NCI-H69 (cell line): ENCODE results near the gene NIBAN1.

Experiments used
- DNase-seq: peaks from one replicate; lab custom pipeline; 2025; lab: John Stamatoyannopoulos, UW

Gene NIBAN1

DNA sequence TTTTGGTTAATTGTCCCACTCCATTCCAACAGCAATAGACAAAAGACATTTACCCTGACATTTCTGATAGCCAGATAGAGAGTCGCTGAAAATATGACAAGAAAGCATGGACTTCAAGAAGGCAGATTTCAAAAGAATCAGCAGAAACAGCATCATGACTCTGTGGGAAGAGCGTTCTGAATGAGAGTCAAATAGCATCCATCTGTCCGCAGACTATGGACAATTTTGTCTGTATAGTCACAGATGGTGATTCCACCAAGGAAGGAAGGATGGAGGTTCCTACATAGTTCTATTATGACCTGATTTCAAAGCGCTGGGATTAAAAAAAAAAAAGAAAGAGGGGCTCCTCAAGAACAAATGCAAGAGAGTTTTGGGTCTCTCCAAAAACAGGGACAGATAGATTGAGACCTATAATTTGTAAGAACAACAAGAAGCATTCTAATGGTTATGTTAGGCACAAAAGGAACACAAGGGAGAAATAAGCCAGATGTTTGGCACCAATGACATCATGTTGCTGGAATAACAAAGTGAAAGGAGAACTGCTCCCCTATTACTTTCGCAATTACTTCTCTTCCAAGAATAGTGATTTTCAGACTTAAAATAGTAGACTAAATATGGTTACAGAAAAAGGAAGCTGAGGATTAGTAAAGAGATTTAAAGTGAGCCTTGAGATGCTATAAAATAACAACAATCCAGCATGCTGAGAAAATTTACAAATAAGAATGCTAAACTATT is 28.5 kb downstream of the NIBAN1 start:
- no peak for DNase-seq

DNA sequence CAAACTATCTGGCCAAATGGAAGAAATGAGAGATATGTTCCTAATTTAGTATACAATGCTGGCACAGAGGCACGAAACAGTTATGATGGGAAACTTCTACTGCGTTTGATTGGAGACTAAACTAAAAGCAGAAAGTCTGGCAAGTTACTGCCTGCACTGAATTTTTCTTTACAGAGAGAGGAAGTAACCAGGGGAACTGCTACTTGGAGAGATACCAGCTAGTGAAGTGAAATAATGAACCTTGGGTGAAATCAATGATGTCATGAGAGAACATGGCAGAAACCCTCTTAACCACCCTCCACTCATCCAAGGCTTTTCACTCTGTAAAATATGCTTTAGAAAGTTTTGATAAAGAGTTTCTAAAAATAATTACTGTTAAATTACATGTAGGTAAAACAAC is 29.3 kb downstream of the NIBAN1 start:
- no peak for DNase-seq

DNA sequence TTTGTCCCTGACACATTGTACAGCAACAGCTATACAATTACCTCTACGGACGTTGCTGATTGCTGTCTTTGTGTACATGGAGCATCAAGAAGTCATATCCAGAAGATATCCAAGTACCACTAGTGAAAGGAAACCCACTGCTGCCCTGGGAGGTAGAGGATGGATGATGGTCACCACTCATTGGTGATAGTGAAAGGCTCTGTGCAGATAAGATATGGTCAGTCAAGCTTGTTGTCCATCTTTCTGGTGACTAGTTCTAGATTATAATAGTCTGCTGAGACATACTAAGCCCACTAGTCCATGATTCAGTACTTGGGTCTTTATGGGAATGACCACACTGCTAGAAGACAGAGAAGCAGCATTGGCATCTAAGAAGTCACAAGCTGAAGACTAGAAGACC is 30.3 kb downstream of the NIBAN1 start:
- no peak for DNase-seq

DNA sequence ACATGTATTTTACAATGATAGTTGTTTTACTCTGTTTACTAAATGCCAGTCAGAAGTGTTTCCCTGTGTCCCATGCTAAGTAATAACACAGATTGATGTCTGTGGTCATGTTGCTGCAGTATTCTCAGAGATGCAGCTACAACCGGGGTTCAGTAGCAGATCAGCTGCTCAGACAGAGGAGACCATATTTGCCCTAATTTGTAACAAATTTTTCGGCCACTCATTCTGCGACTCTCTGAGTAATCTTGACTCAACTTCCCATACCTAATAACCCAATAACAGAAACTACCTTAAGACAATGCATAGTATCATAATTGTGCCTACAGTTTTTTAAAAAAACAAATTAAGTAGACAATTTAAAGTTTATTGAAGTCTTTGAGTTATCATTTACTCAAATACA is 32.6 kb downstream of the NIBAN1 start:
- DNase-seq, result no peak

DNA sequence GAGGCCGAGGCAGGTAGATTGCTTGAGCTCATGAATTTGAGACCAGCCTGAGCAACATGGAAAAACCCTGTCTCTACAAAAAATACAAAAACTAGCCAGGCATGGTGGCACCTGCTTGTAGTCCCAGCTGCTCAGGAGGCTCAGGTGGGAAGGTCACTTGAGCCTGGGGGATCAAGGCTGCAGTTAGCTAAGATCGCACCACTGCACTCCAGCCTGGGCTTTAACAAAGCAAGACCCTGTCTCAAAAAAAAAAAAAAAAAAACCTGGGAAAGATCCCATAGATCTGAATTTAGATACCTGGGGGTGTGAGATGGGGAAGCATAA is 32.9 kb downstream of the NIBAN1 start:
- DNase-seq, result no peak

DNA sequence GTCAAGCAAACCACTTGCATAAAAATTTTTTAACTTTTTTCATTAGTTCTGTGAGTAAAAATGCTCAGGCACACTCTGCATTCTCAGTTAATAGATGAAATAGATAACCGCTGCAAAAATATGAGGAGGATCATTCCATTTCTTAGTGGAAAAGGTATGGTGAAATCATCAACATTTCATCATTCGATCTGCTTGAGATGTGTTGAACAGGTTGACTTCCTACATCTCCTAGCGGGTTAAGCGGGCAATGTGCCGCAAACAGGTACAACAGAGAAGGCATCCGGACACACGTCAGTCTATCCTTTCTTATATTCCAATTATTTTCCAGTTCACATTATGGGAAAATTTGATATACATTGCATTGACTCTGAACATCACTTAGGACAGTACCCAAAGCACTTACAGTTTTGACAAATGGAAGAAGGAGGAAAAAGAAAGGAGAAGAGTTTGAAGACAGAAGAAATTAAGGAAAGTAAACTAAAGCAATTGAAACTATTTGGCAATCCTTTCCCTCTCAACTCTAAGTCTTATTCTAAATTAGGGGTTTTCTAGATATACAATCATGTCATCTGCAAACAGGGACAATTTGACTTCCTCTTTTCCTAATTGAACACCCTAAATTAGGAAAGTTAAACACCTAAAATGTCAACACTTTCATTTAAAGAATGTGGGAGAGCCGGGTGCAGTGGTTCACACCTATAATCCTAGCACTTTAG is 33.5 kb downstream of the NIBAN1 start:
- no peak for DNase-seq

DNA sequence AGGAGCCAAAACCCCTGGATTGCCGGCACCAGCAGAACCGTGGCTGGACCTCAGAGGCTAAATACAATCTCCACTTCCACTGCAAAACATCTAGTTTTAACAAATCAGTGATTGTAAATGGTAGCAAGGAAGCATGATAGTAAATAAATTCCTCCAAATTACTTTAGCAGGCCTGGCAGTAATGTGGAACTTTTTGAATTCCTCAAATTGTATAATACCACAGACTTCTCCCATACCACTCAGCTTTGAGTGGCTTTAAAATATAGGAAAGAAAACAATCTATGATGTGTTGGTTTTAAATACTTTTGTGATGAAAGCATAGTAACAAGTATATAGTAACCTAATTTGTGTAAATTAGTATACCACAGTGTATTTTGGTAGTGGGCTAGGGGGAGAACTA is 34.1 kb downstream of the NIBAN1 start:
- no peak for DNase-seq

DNA sequence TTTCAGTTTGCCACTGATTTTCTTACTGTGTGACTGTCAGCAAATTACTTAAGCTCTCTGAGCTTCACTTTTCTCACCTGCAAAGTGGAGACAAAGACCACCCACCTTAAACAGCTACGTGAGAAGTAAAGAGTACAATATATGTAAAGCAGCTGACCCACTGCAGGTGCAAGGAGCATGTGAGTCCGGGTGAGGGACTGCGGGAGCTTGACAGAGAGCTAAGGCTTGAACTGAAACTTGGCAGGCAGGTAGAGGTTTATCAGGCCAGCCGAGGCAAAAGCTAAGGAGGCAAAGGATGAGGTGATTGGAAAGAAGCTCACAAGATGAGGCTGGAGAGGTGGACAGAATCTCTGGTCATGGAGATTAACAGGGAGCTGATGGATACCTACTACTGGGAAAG is 36.6 kb downstream of the NIBAN1 start:
- no peak for DNase-seq

DNA sequence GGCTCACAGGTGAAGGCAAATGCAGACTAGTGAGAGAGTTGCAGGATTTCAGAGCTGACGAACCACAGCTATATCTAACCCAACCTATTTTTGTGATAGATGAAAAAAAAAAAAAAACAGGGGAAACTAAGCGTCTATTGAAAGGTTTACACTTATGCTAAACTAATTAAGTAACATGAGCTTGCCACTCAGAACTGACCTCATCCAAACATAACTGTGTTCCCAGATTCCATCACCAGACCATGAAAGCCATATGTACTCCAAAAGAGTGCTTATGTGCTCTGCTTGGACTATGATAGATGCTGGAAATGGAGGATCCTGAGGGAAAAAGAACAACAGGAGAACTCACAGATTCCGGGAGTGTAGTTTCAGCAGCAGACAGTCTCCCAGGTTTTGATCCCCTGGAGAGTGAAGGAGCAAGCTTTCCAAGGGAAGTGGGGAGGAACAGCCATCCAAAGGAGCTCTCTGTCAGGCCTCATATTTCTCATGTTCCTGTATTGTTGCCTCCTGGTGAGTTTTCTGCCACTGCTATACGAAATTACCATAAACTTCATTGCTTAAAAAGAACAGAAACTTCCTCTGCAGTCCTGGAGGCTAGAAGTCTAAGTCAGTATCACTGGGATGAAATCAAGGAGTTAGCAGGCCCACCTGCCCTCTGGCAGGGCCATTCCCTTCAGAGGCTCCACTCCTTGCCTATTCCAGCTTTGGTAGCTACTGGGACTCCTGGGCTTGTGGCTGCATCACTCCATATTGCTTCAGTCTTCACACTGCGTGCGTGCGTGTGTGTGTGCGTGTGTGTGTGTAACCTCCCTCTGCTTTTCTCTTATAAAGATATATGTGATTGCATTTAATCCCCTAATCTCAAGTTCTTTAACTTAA is 38.1 kb downstream of the NIBAN1 start:
- no peak for DNase-seq

DNA sequence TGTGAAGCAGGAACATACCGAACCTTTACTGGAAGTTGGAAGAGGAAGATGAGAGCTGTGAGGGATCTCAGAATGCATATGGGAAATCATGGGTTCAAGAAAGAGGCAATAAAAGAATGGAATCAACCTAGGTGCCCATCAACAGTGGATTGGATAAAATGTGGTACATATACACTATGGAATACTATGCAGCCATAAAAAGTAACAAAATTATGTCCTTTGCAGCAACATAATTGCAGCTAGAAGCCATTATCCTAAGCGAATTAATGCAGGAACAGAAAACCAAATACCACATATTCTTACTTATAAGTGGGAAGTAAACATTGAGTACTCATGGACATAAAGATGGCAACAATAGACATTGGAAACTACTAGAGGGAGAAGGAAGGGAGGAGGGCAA is 40.4 kb downstream of the NIBAN1 start:
- no peak for DNase-seq

DNA sequence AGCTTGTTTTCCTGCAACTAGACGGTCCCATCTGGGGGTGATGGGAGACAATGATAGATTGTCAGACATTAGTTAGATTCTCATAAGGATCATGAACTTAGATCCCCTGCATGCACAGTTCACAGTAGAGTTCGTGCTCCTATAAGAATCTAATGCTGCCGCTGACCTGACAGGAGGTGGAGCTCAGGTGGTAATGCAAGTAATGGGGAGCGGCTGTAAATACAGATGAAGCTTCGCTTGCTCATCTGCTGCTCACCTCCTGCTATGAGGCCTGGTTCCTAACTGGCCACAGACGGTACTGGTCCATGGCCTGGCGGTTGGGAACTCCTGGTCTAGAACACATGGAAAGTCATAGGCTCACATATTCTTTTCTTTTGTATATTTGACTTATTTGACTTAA is 42.0 kb downstream of the NIBAN1 start:
- DNase-seq, result no peak

DNA sequence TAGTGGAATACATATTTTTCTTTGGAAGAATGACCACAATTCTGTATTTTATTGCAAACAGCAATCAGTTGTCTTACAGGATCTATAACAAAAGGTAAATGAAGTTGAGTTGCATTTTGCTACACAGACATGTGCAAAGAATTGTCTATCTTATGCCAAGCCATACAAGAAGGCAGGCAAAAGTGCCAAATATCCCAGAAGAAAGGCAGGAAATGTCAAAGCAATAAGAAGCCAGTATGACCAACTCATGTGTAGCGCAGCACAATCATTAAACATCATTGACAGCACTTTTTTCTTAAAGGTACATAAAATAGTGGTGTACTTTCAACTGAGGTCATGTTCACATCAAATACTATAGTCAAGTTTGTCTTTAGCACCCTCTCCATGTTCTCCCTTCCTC is 42.7 kb downstream of the NIBAN1 start:
- DNase-seq, result no peak

DNA sequence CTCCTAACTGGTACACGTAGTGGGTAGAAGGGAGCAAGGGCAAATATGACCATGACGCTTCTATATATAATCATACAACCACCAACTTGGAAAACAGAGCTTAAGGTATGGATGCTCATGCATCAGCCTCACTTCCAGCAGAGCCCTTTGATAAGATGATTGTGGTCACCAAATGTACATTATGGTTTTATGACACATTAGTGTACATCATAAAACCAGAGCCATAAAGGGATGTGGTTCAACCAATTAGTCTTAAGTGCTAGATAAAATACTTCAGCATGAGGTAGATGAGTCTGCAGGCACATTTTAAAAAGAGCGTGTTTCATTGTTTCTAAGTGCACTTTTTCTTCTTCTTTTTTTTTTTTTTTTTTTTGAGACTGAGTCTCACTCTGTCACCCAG is 43.7 kb downstream of the NIBAN1 start:
- peak; percentile 23 for DNase-seq

DNA sequence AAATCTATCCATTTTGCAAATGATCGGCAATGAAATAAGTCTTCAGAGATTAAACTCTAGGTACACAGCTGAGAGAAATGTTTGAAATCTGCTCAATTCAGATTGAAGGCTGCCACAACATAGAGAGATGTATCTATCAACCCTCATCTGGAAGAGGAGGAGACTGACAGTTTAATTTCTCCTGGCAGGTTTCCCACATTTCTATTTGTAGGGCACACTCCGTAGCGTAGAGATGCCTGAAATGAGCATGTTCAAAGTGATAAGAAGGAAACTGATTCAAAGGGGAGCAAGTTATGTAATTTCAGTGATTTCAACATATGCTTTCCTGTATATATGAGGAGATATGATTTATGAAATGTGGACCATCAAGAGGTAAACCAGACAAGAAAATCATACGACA is 44.1 kb downstream of the NIBAN1 start:
- DNase-seq, result peak; percentile 53

DNA sequence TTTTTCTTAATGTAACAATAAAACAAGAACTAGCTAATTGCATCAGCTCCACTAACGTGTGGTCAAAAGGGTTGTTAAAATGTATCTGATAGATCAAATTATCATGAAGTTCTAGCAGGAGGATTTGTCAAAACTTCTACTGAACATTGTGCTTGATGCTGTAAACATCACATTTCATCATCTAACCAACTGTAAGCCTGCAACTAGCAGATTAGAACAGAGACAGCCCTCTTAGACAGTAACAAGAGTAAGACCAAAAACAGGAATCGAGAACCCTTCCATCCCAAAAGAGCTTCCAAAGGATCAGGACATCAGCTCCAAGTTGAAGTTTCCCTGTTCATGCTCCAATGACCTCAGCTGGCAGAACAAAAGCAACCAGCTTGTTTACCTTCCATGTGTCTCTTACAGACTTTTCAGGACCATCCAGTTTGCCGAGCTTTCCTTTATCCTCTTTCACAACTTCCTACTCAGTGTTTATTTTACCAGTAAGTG is 44.6 kb downstream of the NIBAN1 start:
- DNase-seq, result peak; percentile 61

DNA sequence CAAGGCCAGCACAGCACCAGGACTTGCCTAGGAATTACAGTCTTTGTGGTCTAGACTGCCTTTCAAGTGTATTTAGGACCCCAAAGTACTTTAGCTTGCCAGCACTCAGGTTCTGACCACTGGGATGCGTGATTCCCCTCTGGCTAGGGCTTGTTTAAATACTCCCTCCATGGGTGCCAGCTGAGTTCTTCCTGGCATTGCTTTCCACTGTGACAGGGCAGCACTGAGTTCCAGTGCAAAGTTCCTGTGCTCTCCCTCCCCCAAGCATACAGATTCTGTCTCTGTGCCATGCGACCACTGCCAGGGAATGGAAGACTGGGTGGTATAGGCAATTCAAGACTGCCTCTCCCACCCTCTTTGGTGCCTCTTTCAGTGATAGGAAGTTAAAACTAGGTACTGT is 45.9 kb downstream of the NIBAN1 start:
- no peak for DNase-seq
